Ascending aorta (tissue), 2 donors: Measurements from ENCODE around the gene TRAPPC6A. TPM values are rescaled to one million over a fixed set of nuclear protein-coding genes. Genes with fewer than 3 reads are reported as not detected.

Source experiments
- DNase-seq, 2 donors: peaks; one replicate each; pipeline ENCODE4 v3.0.0-alpha.2; 2019; ENCODE audit warnings: low spot score in 2 of 2
- H3K27ac ChIP-seq, 2 donors: fragments of 200-600 bp; sonication (generic); one replicate each; pipeline ENCODE4 v1.5.1; 2016 to 2017; ENCODE audit warnings: mild to moderate bottlenecking in 1 of 2
- H3K27me3 ChIP-seq: fragments of 200-600 bp; sonication (generic); one replicate; pipeline ENCODE4 v1.5.1; 2017
- H3K36me3 ChIP-seq, 2 donors: fragments of 200-600 bp; sonication (generic); one replicate each; pipeline ENCODE4 v1.5.1; 2016
- H3K4me1 ChIP-seq, 2 donors: fragments of 200-600 bp; sonication (generic); one replicate each; pipeline ENCODE4 v1.5.1; 2016 to 2017; ENCODE audit warnings: mild to moderate bottlenecking in 1 of 2
- H3K4me3 ChIP-seq, 2 donors: fragments of 200-600 bp; sonication (generic); one replicate each; pipeline ENCODE4 v1.5.1; 2016 to 2017; ENCODE audit warnings: mild to moderate bottlenecking in 1 of 2
- H3K9me3 ChIP-seq, 2 donors: fragments of 200-600 bp; sonication (generic); one replicate each; pipeline ENCODE4 v1.5.1; 2016
- CTCF ChIP-seq, 3 experiments: fragments of 200-600 bp in 2 of 3; fragments of 450-650 bp in 1 of 3; sonication (generic) in 2 of 3; IDR thresholded peaks; one replicate each; pipeline ENCODE4 v1.5.1; 2016 to 2019; ENCODE audit warnings: antibody characterized with exemption in 3 of 3, mild to moderate bottlenecking in 1 of 3, moderate library complexity in 1 of 3
- intact Hi-C: fragments of 100-400 bp; cut with DNase I; formaldehyde crosslinking; loops from one replicate; pipeline ENCODE4 v1.15.1; 2023
- total RNA-seq: library from RNA; depleted of rRNA; stranded (reverse); fragments of >200 nt; gene quantifications from one replicate; pipeline ENCODE4 v1.1.0, GENCODE V29; 2016

TRAPPC6A gene
- total RNA-seq, 1 donor from 2014 or later, result 18.3 TPM

GRCh38 chr19:45160870-45161737 is 16.9 kb downstream of the TRAPPC6A start, which contains the start of gene NKPD1:
NKPD1 (minus strand) TSS chr19:45160982; CDS start chr19:45160150, 832 bp downstream.
- Histone ChIP-seq H3K27me3 (peaks cover 10% of the 10 kb centered on the region), H3K4me1 (no peaks in the 10 kb centered on the region), H3K27ac (no peak within 1 kb of the TSS), H3K4me3 (no peak within 1 kb of the TSS), H3K36me3 (no peaks in the 10 kb centered on the region), H3K9me3 (no peaks in the 10 kb centered on the region)
- intact Hi-C loops, result loop anchor here (5.0 kb wide), 1 partner anchor 91 kb away; the partner anchor contains the start of gene MARK4
- TF ChIP-seq CTCF (IDR thresholded peaks at IDR 0.05), result no peak
- DNase-seq, result no peak

DNA sequence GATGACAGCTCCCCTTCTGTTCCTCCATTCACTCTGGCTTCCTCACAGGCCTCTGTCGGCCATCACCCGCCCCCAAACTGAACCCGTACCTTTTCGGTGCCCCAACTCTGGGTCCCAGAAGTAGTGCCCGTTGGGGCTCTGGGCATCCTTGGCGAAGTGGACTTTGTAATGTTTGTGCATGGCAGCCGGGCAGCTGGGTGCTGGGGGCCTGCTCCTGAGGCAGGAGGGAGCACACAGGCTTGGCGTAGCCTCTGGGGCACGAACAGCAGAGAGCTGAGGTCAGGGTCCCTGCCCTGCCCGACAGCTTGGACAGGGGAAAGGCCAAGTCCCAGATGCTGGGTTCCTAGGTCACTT is 18.1 kb downstream of the TRAPPC6A start:
- H3K27ac ChIP-seq, result no peak overlapping the region
- H3K4me3 ChIP-seq, result no peak overlapping the region
- TF ChIP-seq CTCF (IDR thresholded peaks at IDR 0.05), result no peak
- no peaks in the 10 kb centered on the region for H3K4me1 ChIP-seq
- no peaks in the 10 kb centered on the region for H3K36me3 ChIP-seq
- intact Hi-C loops, result loop anchor here (5.0 kb wide), 1 partner anchor 92 kb away; the partner anchor contains the start of gene MARK4
- no peaks in the 10 kb centered on the region for H3K9me3 ChIP-seq
- no peak for DNase-seq
- H3K27me3 ChIP-seq, result peaks cover 10% of the 10 kb centered on the region

DNA sequence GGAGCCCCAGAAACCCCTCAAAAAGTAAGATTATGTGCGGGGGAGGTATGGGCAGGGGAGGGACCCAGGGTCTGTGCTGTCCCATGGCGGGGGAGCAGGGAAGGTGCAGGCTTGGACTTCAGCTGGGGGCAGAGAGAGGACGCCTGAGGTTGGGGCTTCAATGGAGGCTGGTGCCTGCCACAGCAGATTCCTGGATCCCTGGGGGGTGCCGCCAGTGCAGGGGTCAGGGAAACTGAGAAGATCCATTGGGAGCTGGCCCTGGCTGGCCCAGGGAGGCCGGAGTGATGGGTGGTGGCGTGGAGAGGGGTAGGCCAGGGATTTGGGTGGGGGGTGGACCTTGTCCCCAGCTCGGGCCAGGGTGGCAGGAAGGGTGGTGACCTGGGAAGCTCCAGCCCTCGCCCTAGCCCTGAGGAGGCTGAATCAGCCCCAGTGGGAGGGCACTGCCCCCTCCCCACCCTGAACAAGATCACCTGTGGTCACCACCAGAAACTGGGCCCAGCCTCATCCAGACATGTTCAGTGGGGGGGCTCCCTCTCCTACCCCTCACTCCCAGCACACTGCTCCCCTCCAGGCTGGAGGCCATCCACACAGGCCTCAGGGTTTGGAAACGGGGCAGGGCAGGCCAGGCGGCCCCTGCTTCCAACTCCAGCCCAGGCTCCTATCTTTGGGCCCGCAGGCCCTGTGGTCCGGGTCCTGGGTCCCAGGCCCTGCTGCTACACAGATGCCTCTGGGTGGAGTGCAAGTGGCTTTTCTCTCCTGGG is 18.6 kb downstream of the TRAPPC6A start:
- intact Hi-C loops, result no loop called here
- no peak for TF ChIP-seq CTCF (IDR thresholded peaks at IDR 0.05)
- Histone ChIP-seq H3K27me3 (peaks cover 10% of the 10 kb centered on the region), H3K27ac (no peak overlapping the region), H3K4me1 (no peaks in the 10 kb centered on the region), H3K4me3 (no peak overlapping the region), H3K36me3 (no peaks in the 10 kb centered on the region), H3K9me3 (no peaks in the 10 kb centered on the region)
- DNase-seq, result no peak

GRCh38 chr19:45158503-45159209 is 19.4 kb downstream of the TRAPPC6A start:
- intact Hi-C loops, result no loop called here
- Histone ChIP-seq H3K27me3 (peaks cover 12% of the 10 kb centered on the region), H3K36me3 (no peaks in the 10 kb centered on the region), H3K4me1 (peaks cover 2 to 3% of the 10 kb centered on the region in 2 donors), H3K4me3 (no peak overlapping the region), H3K27ac (no peak overlapping the region), H3K9me3 (no peaks in the 10 kb centered on the region)
- TF ChIP-seq CTCF (IDR thresholded peaks at IDR 0.05), result no peak
- no peak for DNase-seq

DNA sequence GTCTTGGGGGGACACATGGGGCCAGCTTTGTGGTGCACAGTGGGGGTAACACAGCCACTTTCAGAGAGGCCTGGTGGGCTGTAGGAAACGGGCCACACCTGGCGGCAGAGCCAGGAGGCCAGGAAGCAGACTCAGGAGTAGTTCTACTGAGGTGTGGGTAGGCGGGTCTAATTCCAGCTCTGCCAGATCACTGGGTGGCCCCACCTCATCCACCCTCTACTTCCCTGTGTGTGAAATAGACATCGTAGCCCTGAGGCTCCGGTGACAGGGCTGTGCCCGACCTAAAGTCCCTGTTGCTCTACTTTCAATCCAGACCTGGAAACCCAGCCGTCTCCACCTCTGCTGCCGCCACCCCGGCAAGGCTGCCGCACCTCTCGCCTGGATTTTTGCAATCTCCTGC is 21.3 kb downstream of the TRAPPC6A start:
- Histone ChIP-seq H3K4me1 (peaks cover 17 to 22% of the 10 kb centered on the region in 2 donors), H3K27me3 (peaks cover 13% of the 10 kb centered on the region), H3K27ac (no peak overlapping the region), H3K9me3 (no peaks in the 10 kb centered on the region), H3K4me3 (no peak overlapping the region), H3K36me3 (no peaks in the 10 kb centered on the region)
- no peak for TF ChIP-seq CTCF (IDR thresholded peaks at IDR 0.05)
- intact Hi-C loops, result no loop called here
- no peak for DNase-seq
